Measurements from ENCODE around the gene PGK1. TPM values are rescaled to one million over a fixed set of nuclear protein-coding genes. Genes with fewer than 3 reads are reported as not detected.
"Not testable (repeated sequence)": the region's sequence is repeated elsewhere in the genome, so short reads cannot be mapped to it uniquely, and the experiment has no call there.

The PGK1 gene
- total RNA-seq (2014; rRNA removed; shearing (Covaris generic)): 282 and 355 TPM in 2 replicates

DNA sequence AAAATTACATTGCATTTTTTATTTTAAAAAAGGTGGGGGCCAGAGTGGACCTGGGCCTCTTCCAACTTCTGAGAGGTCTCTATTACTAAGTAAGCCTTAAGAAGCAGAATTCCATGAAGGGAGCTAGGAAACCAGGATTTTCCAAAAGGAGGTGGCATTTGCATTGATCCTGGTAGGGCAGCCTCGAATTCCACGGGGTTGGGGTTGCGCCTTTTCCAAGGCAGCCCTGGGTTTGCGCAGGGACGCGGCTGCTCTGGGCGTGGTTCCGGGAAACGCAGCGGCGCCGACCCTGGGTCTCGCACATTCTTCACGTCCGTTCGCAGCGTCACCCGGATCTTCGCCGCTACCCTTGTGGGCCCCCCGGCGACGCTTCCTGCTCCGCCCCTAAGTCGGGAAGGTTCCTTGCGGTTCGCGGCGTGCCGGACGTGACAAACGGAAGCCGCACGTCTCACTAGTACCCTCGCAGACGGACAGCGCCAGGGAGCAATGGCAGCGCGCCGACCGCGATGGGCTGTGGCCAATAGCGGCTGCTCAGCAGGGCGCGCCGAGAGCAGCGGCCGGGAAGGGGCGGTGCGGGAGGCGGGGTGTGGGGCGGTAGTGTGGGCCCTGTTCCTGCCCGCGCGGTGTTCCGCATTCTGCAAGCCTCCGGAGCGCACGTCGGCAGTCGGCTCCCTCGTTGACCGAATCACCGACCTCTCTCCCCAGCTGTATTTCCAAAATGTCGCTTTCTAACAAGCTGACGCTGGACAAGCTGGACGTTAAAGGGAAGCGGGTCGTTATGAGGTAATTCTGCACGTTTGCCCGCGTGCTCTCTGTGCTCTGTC, at the start of gene PGK1:
TSS of gene PGK1 (plus strand) at position 626 of the 824 bp plus-strand sequence. CDS start at position 719, 93 bp downstream.
- DNase-seq (ENCODE audit: low read depth): peak; percentile 97

DNA sequence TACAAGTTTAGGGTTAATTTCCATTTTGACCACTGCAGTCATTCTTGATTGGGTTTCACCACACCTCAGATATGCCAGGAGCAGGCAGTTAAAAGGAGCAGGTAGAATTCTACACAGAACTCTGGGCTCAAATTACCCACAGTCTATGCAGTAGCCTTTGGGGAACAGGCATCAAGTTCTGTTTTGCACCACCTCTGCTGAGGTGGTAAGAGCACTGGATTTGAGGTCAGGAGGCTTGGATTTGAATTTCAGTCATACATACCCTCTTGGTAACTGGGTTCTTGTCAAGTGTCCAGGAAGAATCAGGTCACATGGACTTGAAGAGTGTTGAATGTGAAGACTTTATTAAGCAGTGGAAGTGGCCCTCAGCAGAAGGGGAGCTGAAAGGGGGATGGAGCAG, 40.4 kb upstream of the PGK1 start:
- DNase-seq (ENCODE audit: low read depth): no peak

DNA sequence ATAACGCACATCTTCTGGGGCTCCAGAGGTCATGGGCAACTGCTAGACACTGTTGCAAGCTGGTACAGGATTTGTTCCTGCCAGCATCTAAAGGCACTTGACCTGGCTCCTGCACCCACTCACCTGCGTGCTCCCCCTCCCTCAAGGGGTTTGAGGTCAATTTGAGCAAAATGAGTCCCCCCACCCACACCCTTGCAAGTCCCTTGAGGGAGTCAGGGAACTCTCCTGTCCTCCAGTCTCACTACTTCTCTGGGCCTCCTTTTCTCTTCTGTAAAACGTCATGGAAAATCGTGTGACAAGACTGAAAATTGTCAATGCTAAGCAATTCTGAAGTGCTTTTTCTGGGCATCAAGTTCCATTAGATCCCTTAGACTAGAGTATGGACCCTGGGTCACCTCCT, 39.9 kb upstream of the PGK1 start:
- no peak for DNase-seq (ENCODE audit: low read depth)

DNA sequence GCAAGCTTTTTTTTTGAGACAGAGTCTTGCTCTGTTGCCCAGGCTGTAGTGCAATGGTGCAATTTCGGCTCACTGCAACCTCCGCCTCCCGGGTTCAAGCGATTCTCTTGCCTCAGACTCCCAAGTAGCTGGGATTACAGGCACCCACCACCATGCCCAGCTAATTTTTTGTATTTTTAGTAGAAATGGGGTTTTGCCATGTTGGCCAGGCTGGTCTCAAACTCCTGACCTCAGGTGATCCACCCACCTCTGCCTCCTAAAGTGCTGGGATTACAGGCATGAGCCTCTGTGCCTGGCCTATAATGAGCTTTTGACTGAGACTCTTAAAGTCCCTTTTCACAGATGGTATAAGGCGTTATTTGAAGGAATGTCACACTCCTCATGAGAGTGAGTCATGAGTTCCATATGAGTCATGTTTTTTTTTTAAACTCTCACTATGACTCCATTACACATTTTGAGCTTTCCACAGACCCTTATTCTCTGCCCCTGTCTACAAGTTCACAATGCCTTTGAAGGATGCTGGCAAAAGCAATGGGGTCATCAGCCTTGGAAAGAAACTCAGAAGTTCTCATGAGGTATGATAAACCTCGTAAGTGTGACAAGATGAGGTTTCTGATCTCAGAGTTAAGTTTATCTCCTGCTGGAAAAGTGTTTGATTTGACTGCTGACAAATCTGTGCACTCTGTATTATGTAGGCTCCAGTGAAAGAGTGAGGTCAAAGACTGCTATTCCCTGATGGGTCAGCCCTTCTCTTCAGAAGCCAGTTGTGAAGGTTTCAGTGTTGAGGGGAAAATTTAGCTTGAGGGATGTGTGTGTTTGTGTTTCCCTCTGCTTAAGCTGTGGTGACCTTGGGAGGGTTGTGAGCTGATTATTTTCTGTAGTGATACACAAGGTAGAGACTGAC, 39.1 kb upstream of the PGK1 start:
- DNase-seq (ENCODE audit: low read depth): peak; percentile 22

DNA sequence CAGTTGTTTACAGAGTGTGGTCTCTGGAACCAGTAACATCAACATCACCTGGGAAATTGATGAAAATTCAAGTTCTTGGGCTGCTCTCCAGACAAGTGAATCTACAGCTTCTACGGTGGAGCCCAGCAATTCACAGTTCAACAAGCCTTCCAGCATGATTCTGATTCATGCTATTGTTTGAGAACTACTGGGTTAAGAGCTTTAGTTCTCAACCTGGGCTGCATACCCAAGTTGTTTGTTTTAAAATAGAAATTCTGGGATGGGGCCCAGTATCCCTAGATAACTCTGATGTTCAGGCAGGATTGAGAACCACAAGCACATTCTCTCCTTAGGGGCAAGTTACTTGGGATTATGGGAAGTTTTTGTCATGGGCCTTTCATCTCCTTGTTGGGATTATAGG, 37.9 kb upstream of the PGK1 start:
- no peak for DNase-seq (ENCODE audit: low read depth)

DNA sequence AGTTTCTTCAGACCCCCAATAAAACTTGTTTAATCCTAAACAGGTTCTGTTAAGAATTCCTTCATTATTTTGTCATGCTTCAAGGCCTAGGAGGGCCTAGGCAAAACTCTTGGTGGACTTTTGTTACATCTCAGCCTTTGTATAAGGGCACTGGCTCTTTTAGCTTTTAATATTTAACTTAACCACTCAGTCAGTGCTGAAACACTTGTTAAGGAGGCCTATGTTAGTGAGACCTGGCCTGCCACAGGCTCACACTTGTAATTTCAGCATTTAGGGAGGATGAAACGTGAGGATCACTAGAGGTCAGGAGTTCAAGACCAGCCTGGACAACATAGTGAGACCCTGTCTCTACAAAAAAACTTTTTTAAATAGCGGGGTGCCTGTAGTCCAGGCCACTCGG, 32.7 kb upstream of the PGK1 start:
- no peak for DNase-seq (ENCODE audit: low read depth)

DNA sequence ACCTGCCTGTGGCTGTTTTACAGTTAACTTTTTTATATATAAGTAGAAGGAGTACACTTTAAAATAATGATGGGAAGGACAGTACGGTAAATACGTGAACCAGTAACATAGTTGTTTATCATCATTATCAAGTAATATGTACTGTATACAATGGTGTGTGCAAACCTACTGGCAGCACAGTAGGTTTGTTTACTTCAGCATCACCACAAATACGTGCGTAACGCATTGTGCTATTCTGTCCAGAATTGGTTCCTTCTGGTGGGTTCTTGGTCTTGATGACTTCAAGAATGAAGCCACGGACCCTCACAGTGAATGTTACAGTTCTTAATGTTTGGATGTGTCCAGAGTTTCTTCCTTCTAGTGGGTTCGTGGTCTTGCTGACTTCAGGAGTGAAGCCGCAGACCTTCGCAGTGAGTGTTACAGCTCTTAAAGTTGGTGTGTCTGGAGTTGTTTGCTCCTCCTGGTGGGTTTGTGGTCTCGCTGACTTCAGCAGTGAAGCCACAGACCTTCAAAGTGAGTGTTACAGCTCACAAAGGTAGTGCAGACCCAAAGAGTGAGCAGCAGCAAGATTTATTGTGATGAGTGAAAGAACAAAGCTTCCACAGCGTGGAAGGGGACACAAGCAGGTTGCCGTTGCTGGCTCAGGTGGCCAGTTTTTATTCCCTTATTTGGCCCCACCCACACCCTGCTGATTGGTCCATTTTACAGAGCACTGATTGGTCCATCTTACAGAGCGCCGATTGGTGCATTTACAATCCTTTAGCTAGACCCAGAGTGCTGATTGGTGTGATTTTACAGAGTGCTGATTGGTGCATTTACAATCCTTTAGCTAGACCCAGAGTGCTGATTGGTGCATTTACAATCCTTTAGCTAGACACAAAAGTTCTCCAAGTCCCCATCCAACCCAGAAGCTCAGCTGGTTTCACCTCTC, 30.6 kb upstream of the PGK1 start:
- DNase-seq (ENCODE audit: low read depth): not testable (repeated sequence)

DNA sequence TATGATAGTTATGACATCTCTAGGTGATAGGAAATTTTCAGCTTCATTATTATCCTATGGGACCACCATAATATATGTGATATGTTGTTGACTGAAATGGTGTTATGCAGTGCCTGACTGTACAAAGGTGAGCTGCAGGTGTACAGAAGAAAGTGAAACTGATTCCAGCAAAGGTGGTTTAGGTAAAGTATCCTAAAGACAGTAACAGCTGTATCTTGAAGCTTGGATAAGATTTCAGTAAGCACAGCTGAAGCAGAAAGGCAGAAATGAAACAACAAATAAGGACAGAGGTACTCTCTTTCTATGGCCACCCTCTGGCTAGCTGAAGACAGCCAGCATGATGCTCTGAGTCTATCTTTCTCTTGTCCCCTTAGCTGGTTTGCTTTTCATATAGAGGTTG, 30.0 kb upstream of the PGK1 start:
- DNase-seq (ENCODE audit: low read depth): no peak

DNA sequence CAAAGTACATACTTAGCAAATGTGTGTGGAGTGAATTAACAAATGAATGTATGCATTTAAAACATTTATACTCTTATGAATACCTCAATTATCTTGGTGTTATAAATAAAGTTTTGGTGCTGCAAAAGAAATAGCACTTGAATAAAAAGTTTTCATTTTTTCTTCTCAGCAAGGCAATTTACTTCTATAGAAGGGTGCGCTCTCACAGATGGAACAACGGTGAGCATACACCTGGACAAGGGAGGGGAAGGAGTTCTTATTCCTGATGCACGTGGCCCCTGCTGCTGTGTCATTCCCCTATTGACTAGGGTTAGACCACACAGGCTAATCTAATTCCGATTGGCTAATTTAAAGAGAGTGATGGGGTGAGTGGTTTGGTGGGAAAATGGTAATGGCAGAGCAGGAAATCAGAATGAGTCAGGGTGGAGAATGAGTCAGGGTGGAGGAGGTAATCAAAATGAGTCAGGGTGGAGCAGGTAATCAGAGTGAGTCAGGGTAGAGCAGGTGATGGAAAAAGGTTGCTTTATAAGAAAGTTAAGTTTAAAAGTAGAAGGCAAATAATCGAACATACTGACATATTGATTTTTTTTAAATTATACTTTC, 28.2 kb upstream of the PGK1 start:
- no peak for DNase-seq (ENCODE audit: low read depth)

DNA sequence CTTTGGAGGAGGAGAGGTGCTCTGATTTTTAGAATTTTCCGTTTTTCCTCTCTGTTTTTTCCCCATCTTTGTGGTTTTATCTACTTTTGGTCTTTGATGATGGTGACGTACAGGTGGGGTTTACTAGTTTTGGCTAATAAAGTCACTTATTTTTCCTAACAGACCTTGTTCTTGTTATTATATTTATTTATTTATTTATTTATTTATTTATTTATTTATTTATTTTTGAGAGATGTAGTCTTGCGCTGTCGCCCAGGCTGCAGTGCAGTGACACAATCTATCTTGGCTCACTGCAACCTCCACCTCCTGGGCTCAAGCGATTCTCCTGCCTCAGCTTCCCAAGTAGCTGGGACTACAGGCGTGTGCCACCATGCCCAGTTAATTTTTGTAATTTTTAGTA, 22.6 kb upstream of the PGK1 start:
- DNase-seq (ENCODE audit: low read depth): not testable (repeated sequence)

DNA sequence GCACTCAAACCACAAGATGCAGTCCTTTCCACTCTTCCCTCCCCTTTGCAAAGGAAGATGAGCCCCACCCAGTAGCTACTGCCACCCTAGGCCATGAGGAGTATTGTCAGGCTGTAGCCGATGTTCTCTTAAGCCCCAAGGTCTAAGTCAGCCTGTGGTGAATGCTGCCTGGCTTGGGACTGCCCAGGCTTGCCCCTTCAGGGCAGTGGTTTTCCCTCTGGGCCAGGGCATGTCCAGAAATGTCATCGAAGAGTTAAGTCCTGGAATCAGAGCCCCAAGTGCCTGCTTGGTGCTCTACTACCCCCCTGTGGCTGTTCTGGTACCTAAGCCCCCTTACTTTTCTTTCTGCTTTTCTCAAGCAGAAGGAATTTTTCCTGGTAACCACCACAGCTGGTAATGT, 11.8 kb upstream of the PGK1 start:
- peak; percentile 3 for DNase-seq (ENCODE audit: low read depth)

DNA sequence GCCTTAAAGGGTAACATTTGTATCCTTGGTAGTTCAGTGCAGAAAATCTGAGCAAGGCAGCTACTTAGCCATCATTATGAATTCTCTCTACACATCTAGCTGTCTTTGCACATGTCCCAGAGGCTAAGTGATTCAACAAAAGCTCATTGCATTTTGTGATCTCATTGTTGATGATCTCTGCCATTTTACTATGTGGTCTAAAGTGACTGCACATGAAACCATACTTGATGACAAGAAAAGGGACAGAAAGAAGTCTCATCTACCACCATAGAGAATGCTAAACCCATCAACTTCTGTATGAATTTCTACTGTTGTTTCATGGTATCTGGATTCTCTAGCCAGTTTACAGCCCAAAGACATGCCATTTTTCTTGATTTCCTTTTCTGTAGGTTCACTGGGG, 5.9 kb upstream of the PGK1 start:
- no peak for DNase-seq (ENCODE audit: low read depth)

DNA sequence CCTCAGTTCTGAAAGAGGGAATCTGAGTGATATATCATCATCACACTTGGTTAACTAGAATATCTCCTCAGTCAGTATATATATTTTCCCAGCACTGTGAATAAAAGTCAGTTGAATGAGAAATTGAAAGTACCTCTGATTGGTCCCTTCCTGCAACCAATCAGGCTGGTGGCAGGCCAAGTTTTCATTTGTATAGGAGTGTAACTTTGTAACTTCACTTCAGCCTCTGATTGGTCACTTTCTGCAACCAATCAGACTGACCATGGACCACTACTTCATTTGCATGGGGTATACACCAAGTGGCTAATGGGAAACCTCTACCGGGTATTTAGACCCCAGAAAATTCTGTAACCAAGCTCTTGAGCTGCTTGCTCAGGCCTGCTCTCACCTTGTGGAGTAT, 2.0 kb upstream of the PGK1 start:
- no peak for DNase-seq (ENCODE audit: low read depth)

DNA sequence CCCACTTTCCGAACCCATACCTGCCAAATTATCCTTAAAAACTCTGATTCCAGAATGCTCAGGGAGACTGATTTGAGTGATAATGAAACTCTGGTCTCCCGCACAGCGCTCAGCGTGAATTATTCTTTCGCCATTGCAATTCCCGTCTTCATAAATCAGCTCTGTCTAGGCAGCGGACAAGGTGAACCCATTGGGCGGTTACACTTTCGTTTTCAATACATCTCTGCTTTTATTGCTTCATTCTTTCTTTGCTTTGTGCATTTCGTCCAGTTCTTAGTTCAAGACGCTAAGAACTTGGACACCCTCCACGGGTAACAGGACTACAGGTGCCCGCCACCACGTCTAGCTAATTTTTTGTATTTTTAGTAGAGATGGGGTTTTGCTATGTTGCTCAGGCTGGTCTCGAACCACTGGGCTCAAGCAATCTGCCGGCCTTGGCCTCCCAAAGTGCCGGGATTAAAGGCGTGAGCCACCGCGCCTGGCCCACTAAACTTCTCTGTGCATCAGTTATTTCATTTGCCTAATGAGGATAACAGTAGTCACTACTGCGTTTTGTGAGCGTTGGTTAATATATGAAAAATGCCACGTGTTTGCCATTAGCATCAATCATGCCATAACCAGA, 936 bp upstream of the PGK1 start:
- no peak for DNase-seq (ENCODE audit: low read depth)

DNA sequence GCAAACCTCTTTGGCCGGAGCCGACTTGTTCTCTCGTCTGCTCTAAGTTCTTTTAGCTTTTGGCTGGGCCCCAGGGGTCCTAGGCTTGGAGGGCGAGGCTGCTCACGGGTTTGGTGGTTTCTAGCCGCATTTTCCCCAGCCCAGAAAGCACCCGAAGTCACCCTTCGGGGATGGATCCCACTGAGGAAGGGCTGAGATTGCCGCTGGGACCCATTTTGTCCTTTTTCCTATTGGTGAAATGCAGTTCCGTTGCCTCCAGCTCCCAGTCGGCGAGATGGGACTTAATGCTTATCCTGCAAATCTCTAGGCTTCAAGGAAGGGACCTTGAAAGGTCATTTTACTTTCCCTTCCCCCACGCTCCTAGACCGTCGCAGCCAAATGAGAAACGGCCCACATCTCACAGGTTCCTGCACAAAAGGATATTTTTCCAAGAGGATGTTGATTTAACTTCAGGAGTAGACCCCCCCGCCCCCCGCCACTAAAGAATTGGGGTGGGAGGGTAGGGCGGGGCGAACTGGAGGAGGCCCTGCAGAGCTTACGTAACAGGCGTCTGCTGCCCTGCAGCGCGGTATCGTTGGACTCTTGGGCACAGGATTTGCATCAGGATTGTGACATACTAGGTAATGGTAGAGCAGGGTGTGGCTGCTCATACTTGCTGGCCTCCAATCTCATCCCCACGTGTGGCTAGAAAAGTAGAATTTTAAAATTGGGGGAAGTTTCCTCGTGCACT, 564 bp downstream of the PGK1 start:
- peak; percentile 7 for DNase-seq (ENCODE audit: low read depth)

DNA sequence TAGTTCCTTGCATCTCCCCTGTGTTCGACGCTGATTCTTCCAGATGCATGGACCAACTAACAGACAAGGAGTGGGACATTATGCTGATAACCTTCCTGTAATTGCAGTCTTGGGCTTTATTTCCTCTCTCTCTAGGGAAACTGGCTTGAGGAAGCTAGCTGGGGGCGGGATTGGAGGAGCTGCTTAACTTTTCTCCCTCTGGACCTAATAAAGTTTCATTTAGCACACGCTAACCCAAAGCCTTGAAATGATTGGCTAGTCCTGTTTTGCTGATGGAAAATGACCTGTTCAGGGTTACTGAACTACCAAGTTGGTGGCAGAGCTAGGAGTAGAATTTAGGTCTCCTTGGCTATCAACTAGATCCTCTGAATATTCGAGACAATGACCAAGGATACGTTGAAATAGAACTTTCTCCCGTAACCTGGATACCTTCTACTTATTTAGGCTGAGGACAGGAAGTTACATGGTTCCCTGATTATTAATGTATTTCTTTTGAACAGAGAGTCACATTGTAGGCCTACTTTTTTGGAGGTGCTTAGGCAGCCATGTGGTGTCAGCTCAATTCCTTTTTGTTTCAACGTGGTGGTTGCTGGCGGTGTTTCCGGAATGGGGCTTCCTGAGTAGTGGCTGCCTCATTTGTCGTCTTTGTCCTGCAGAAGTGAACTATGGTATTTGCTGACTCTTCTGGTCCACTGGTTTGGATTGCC, 2.0 kb downstream of the PGK1 start:
- DNase-seq (ENCODE audit: low read depth): no peak

DNA sequence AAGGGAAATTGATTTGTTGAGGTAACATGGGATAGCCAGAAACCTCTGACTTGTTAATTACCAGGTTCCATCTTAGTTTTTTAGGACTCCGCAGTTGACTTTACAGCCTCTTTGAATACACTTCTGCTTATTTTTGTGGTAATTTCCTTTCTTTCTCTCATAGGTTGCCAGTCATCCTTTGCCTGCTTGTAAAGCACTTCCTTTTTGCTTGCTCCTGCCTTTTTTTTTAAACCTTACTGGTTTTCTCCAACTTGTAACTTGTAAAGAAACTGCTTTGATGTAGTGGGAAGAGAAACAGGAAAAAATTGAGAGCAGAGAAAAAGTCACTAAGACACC, 2.6 kb downstream of the PGK1 start:
- no peak for DNase-seq (ENCODE audit: low read depth)

DNA sequence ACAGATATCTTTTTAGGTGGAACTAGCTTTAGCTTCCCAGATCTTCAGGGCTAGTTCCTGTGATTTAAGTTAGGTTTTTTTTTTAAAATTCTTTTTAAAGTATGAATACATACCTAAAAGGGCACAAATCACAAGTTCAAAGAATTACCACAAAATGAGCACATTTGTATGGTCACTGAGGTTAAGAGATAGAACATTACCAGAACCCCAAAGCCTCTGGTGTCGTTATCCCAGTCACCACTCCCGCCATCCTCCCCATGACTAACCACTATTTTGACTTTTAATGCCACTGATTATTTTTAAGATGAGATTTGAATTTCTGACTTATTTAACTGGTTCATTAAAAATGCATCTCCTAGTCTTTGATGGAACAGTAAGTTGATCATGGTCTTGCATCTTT, 5.4 kb downstream of the PGK1 start:
- DNase-seq (ENCODE audit: low read depth): no peak

DNA sequence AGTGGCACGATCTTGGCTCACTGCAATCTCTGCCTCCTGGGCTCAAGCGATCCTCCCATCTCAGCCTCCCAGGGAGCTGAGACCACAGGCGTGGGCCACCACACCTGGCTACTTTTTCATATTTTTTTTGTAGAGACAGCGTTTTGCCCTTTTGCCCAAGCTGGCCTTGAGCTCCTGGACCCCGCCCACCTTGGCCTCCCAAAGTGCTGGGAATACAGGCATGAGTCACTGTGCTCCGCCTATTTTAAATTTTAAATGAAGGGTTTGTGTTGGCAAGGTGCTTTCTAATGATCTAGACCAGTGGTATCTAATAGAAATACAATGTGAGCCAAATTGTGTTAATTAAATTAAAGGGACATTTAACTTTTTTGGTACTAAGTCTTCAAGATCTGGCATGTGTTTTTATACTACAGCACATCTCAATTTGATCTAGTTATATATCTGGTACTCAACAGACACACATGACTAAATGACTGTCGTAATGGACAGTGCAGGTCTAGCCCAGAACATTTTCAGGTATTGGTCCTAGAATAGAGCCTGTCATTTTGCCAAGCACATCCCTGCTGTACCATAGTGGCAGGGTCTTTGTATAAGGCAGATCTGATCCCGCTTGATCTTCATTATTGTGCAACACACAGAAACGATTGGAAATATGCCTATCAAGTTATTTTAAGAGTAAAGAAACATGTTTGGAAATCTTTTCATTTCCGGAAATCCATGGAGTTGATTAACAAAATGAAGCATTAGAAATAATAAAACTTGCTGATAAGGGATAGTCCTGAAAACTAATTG, 7.3 kb downstream of the PGK1 start:
- peak; percentile 2 for DNase-seq (ENCODE audit: low read depth)

Data from Daoy (cell line).